Measurements from ENCODE around the gene GAGE12J. TPM values are rescaled to one million over a fixed set of nuclear protein-coding genes. Genes with fewer than 3 reads are reported as not detected.
A peak's percentile ranks its signal among the peaks of the same experiment; 100 is the strongest.

The GAGE12J gene
- total and polyA plus RNA-seq, 9 of the 15 experiments (the other 6 are each of a cell fraction or from before 2014, with no cell fraction given): 0.20 to 0.84 (median 0.64) TPM; not detected in 5

DNA sequence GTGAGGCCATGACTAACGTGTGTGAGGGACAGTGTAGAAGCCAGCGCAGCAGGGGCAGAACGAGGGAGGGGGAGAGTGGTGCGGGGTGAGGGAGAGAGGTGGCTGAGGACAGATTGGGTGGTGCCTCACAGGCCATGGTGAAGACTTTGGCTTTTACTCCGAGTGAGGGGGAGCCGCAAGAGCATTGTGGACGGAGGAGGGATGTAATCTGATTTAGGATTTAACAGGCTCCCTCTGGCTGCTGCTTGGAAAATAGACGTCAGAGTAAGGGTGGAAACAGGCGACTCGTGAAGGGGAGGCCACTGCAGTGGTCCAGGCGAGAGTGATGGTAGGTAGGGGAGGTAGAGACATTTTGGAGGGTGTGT, 39.2 kb upstream of the GAGE12J start (continued):
- TF ChIP-seq, protein P1, sequence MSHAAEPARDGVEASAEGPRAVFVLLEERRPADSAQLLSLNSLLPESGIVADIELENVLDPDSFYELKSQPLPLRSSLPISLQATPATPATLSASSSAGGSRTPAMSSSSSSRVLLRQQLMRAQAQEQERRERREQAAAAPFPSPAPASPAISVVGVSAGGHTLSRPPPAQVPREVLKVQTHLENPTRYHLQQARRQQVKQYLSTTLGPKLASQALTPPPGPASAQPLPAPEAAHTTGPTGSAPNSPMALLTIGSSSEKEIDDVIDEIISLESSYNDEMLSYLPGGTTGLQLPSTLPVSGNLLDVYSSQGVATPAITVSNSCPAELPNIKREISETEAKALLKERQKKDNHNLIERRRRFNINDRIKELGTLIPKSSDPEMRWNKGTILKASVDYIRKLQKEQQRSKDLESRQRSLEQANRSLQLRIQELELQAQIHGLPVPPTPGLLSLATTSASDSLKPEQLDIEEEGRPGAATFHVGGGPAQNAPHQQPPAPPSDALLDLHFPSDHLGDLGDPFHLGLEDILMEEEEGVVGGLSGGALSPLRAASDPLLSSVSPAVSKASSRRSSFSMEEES (CRISPR knock-in tag; IDR thresholded peaks at IDR 0.05): no peak
- TF ChIP-seq SOX6 (IDR thresholded peaks at IDR 0.05): no peak
- TF ChIP-seq, protein P2, sequence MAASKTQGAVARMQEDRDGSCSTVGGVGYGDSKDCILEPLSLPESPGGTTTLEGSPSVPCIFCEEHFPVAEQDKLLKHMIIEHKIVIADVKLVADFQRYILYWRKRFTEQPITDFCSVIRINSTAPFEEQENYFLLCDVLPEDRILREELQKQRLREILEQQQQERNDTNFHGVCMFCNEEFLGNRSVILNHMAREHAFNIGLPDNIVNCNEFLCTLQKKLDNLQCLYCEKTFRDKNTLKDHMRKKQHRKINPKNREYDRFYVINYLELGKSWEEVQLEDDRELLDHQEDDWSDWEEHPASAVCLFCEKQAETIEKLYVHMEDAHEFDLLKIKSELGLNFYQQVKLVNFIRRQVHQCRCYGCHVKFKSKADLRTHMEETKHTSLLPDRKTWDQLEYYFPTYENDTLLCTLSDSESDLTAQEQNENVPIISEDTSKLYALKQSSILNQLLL (CRISPR knock-in tag; IDR thresholded peaks at IDR 0.05; ENCODE audit: borderline replicate concordance): no peak
- TF ChIP-seq MAZ (CRISPR knock-in tag; conservative IDR thresholded peaks at IDR 0.05 in 1 of 2, IDR thresholded peaks at IDR 0.05 in 1 of 2): 0 out of 4 replicates have a peak, but pooled peaks of 1 of the 2 experiments have one; percentile 26
- TF ChIP-seq TBP (optimal IDR thresholded peaks at IDR 0.05; ENCODE audit: low read depth, low read length): peak; percentile 22
- TF ChIP-seq TCF3 (CRISPR knock-in tag; IDR thresholded peaks at IDR 0.05): no peak
- TF ChIP-seq, protein P3, sequence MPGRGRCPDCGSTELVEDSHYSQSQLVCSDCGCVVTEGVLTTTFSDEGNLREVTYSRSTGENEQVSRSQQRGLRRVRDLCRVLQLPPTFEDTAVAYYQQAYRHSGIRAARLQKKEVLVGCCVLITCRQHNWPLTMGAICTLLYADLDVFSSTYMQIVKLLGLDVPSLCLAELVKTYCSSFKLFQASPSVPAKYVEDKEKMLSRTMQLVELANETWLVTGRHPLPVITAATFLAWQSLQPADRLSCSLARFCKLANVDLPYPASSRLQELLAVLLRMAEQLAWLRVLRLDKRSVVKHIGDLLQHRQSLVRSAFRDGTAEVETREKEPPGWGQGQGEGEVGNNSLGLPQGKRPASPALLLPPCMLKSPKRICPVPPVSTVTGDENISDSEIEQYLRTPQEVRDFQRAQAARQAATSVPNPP (IDR thresholded peaks at IDR 0.05; ENCODE audit: borderline replicate concordance, insufficient read depth, insufficient read length): no peak
- 0 out of 2 replicates have a peak, but pooled peaks have one; percentile 12 for TF ChIP-seq BHLHE40 (IDR thresholded peaks at IDR 0.05; ENCODE audit: low read length)
- TF ChIP-seq SMARCE1 (IDR thresholded peaks at IDR 0.05): peak; percentile 17; the same call in 1 of the 2 replicates
- TF ChIP-seq GATA2 (CRISPR knock-in tag; IDR thresholded peaks at IDR 0.05): peak; percentile 70
- peak; percentile 48 for TF ChIP-seq ZFP36 (IDR thresholded peaks at IDR 0.05; ENCODE audit: low read depth, low read length, partially characterized antibody)
- TF ChIP-seq CSDE1 (IDR thresholded peaks at IDR 0.05): no peak
- TF ChIP-seq NFIC (IDR thresholded peaks at IDR 0.05): no peak
- no peak for TF ChIP-seq ZNF507 (tag; conservative IDR thresholded peaks at IDR 0.05)
- TF ChIP-seq HDGF (IDR thresholded peaks at IDR 0.05): 0 out of 2 replicates have a peak, but pooled peaks have one; percentile 47
- no peak for TF ChIP-seq SNRNP70 (optimal IDR thresholded peaks at IDR 0.05; ENCODE audit: low read depth, low read length)
- TF ChIP-seq, protein P4, sequence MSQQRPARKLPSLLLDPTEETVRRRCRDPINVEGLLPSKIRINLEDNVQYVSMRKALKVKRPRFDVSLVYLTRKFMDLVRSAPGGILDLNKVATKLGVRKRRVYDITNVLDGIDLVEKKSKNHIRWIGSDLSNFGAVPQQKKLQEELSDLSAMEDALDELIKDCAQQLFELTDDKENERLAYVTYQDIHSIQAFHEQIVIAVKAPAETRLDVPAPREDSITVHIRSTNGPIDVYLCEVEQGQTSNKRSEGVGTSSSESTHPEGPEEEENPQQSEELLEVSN (IDR thresholded peaks at IDR 0.05; ENCODE audit: borderline replicate concordance in 1 of 2, extremely low read depth in 1 of 2, insufficient read depth in 1 of 2, insufficient read length in 1 of 2, low read depth in 1 of 2, low read length in 1 of 2, poor library complexity in 1 of 2, severe bottlenecking in 1 of 2): peak in 1 of 2 experiments; percentile 6
- no peak for TF ChIP-seq XRCC4 (IDR thresholded peaks at IDR 0.05; ENCODE audit: extremely low read depth, insufficient read depth, insufficient read length)

Data from K562 (cell line).